Adipocyte (in vitro differentiated cells): ENCODE data around the gene DNASE1L3.
"Not testable (repeated sequence)": the region's sequence is repeated elsewhere in the genome, so short reads cannot be mapped to it uniquely, and the experiment has no call there.

Experiments used
- DNase-seq: peaks from one replicate; pipeline ENCODE4 v3.0.0-alpha.2; 2015; ENCODE audit warnings: low read depth
- H3K27me3 ChIP-seq: replicated peaks from 2 replicates; pipeline ENCODE4 v1.7.0; 2013; ENCODE audit warnings: mild to moderate bottlenecking, low read length, moderate library complexity; ENCODE audit not compliant: control insufficient read depth, insufficient read depth
- H3K36me3 ChIP-seq: 2 replicates; pipeline ENCODE4 v1.7.0; 2013; ENCODE audit warnings: low read length, mild to moderate bottlenecking, moderate library complexity; ENCODE audit not compliant: control insufficient read depth, insufficient read depth, severe bottlenecking
- H3K4me1 ChIP-seq: 2 replicates; pipeline ENCODE4 v1.7.0; 2013; ENCODE audit warnings: mild to moderate bottlenecking, low read length, moderate library complexity; ENCODE audit not compliant: control insufficient read depth, insufficient read depth
- H3K4me3 ChIP-seq: 2 replicates; pipeline ENCODE4 v1.7.0; 2013; ENCODE audit warnings: mild to moderate bottlenecking, low read length, moderate library complexity
- H3K9ac ChIP-seq: 2 replicates; pipeline ENCODE4 v1.7.0; 2013; ENCODE audit warnings: mild to moderate bottlenecking, low read length, moderate library complexity
- H3K9me3 ChIP-seq: 2 replicates; pipeline ENCODE4 v1.7.0; 2013; ENCODE audit warnings: mild to moderate bottlenecking, low read length, moderate library complexity; ENCODE audit not compliant: control insufficient read depth

Gene DNASE1L3

DNA sequence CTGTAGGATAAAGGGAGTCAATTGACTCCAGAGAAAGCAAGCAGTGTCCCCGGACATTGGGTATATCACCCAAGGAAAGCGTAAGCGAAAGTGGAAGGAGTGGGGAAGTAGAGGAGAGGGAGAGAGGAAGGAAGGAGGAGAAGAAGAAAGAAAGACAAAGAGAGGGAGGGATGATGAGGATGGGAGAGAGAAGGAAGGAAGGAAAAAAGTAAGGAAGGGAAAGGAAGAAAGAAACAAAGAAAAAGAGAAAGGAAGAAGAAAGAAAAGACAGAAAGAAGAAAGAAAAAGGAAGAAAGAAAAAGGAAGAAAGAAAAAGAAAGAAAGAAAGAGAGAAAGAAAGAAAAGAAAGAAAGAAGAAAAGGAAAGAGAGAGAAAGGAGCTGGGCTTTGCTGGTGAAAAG lies 839 bp downstream of the DNASE1L3 start:
- Histone ChIP-seq H3K4me3 (no peak overlapping the region), H3K36me3 (no peaks in the 10 kb centered on the region), H3K4me1 (peaks cover 27% of the 10 kb centered on the region), H3K9me3 (no peaks in the 10 kb centered on the region), H3K27me3 (no peaks in the 10 kb centered on the region), H3K9ac (no peak overlapping the region)
- DNase-seq = no peak

DNA sequence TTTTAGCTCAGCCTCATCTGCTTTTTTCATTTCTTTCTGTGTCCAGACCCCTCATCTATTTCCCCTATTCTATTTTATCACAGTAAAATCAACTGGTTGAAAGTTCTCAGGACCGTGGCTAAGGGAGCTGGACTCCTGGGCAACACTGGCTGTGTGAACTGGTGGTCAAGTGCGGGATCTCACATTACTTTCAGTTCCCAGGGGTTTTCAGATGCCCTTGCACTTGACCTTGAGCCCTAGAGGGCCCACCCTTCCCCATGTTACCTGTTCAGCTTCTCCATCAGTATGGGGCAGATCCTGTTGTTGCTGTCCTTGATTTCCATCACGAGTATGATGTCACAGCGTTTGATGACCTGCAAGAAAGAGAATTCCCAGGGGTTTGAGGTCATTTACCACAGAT lies 2.8 kb downstream of the DNASE1L3 start:
- Histone ChIP-seq H3K4me1 (peaks cover 23% of the 10 kb centered on the region), H3K4me3 (no peak overlapping the region), H3K27me3 (no peaks in the 10 kb centered on the region), H3K36me3 (no peaks in the 10 kb centered on the region), H3K9ac (no peak overlapping the region), H3K9me3 (no peaks in the 10 kb centered on the region)
- DNase-seq = no peak

DNA sequence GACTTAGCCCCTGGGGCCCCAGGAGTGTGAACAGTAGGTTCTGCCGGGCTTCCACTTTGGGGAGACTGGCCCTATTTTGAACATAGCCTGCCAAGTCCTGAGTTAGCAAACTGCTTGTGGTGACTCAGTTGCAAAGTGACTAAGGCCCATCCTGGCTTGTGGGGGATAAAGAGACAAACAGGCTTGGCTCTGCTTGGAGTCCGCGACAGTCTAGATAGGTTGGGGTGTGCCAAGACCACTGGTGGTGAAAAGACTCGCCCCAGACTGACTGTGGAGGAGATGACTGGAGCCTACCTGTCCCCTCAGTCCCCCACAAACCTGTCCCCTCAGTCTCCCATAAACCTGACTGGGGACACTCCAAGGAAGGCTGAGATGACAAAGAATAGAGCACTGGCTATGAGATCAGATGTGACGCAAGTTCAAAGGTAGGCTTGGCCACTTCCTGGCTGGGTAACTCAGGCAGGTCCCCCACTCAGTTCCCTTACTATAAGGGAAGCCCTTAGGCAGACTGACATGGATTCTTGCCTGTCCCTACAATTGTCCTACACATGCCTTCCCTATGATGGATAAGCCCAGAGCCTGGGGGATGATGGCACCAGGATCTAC lies 4.3 kb downstream of the DNASE1L3 start:
- no peak overlapping the region for H3K4me3 ChIP-seq
- H3K9me3 ChIP-seq = peaks cover 3% of the 10 kb centered on the region

DNA sequence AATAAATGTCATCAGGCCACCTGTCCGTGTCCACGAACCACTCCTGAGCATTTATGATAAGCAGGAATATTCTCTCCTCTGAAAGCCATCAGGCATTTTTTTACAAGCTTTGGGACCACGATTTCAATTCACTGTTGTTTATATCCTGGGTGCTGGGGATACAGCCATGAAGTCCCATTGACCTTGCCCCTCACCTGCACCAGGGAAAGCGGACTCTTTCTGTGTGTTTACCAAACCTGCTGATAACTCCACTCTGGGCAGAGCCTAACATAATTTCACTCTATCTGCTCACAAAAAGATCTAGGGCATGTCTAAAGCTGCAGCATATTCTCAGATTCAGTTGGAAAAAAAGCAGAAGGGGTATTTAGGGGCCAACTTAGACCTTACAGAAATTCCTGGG lies 4.8 kb downstream of the DNASE1L3 start:
- no peak for DNase-seq
- H3K9me3 ChIP-seq = peaks cover 4% of the 10 kb centered on the region
- H3K4me3 ChIP-seq = no peak overlapping the region
- H3K4me1 ChIP-seq = peaks cover 20% of the 10 kb centered on the region
- no peaks in the 10 kb centered on the region for H3K36me3 ChIP-seq
- H3K27me3 ChIP-seq = no peaks in the 10 kb centered on the region
- H3K9ac ChIP-seq = no peak overlapping the region

More for the DNA sequence above, 4.3 kb downstream of the DNASE1L3 start:
- Histone ChIP-seq H3K9ac (no peak overlapping the region), H3K4me1 (peaks cover 23% of the 10 kb centered on the region), H3K27me3 (no peaks in the 10 kb centered on the region), H3K36me3 (no peaks in the 10 kb centered on the region)
- DNase-seq = peak; percentile 44

DNA sequence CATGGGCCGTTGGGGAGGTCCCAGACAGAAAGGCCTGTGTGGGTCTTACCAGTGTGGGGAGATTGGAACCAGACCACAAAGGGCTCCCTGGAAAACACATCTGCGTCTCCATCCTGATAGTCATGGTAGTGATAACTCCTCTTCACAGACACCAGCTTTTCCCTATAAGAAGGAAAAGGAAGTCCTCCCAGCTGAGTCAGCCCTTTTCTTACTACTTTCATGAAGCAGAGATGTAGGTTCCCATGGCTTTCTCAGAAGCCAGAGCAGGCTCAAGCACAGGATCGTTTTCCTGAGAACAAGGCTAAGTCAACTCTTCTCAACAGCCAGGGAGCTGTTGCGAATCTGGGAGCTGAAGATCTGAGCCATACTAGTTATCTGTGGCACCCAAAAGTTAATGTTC lies 6.1 kb downstream of the DNASE1L3 start:
- Histone ChIP-seq H3K9me3 (peaks cover 4% of the 10 kb centered on the region), H3K27me3 (no peaks in the 10 kb centered on the region), H3K4me3 (no peak overlapping the region), H3K4me1 (peaks cover 12% of the 10 kb centered on the region), H3K9ac (no peak overlapping the region), H3K36me3 (no peaks in the 10 kb centered on the region)
- no peak for DNase-seq

DNA sequence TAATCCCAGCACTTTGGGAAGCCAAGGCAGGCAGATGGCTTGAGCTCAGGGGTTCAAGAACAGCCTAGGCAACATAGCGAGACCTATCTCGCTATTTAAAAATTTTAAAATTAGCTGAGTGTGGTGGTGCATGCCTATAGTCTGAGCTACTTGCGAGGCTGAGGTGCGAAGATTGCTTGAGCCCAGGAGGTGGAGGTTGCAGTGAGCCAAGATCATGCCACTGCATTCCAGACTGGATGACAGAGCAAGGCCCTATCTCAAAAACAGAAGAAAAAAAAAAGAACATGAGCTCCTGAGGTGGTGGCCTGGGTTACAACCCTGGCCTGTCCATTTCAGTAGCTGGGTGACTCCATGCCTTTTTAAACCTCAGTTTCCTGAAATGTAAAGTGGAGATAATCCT lies 7.2 kb downstream of the DNASE1L3 start:
- H3K9ac ChIP-seq = no peak overlapping the region

DNA sequence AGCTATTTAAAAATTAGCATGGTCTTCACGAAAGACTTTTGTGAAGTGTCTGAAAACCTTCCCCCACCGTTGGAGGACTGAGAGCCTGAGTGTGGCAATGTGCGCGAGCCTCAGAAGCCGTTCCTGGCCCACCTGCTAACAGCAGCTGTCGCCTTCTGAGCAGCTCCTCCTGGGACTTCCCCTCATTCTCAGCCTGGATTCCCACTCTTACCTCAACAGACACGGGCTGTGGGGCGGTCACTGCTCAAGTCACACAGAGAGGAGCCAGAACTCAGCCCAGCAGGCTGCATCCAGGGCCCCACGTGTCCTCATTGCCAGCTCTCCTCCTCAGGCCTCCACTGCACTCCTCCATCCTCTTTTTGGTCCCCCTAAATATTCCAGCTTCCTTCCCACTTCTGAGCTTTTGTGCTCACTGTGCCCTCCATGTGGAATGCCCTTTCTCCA lies 7.8 kb downstream of the DNASE1L3 start:
- no peak for DNase-seq
- no peak overlapping the region for H3K4me3 ChIP-seq
- H3K27me3 ChIP-seq = no peaks in the 10 kb centered on the region

More for the DNA sequence above, 7.2 kb downstream of the DNASE1L3 start:
- Histone ChIP-seq H3K9me3 (peaks cover 4% of the 10 kb centered on the region), H3K27me3 (no peaks in the 10 kb centered on the region), H3K36me3 (no peaks in the 10 kb centered on the region), H3K4me1 (peaks cover 17% of the 10 kb centered on the region), H3K4me3 (no peak overlapping the region)
- no peak for DNase-seq

DNA sequence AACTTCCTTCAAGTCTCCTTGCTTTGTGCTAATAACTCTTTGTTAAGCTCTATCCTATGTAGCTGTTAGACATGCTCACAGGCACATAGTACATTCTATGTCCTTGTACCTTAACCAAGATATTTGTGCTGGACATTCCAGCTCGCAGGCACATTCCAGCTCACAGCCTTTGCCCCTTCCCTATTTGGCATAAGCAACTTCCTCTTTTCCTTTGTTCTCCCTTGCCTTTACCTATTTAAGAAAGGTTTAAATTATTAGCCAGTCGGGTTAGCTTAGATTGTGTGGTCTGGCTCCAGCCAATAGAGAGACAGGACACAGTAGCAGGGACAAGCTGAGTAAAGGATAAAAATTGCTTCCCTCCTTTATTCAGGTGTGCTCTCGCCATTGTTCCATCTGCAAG lies 9.3 kb downstream of the DNASE1L3 start:
- not testable (repeated sequence) for DNase-seq, H3K9me3 ChIP-seq, H3K4me3 ChIP-seq, H3K9ac ChIP-seq, H3K27me3 ChIP-seq, H3K36me3 ChIP-seq
- H3K4me1 ChIP-seq = peaks cover 15% of the 10 kb centered on the region

More for the DNA sequence above, 7.8 kb downstream of the DNASE1L3 start:
- no peaks in the 10 kb centered on the region for H3K36me3 ChIP-seq
- H3K4me1 ChIP-seq = peaks cover 20% of the 10 kb centered on the region
- no peak overlapping the region for H3K9ac ChIP-seq
- H3K9me3 ChIP-seq = peaks cover 4% of the 10 kb centered on the region

DNA sequence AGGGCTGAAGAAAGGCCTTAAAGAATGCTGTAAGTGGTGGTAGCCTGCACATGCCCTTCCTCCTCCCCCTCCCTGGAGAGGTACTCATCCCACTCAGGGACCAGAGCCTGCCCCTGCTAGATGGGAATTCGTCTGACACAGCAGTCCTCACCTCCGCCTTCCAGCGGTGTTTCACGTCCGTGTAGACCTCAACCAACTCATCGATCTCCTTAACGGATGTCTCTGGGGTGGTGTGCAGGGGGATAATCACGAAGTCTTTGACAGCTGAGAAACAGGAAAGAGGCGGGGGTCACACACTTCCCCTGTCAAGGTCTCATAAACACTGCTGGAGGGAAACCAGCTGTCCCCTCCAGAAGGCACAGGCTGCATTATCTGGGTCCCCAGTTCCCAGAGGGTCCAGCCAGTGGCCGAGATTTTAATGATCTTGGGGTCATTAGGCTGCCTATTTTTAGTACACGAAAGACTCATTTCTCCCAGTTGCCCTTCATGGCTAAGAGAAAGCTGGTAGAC lies 9.9 kb downstream of the DNASE1L3 start:
- H3K36me3 ChIP-seq = no peaks in the 10 kb centered on the region
- no peak overlapping the region for H3K9ac ChIP-seq
- H3K4me3 ChIP-seq = no peak overlapping the region
- no peaks in the 10 kb centered on the region for H3K27me3 ChIP-seq
- H3K4me1 ChIP-seq = peaks cover 9% of the 10 kb centered on the region
- H3K9me3 ChIP-seq = peaks cover 4% of the 10 kb centered on the region
- DNase-seq = no peak

DNA sequence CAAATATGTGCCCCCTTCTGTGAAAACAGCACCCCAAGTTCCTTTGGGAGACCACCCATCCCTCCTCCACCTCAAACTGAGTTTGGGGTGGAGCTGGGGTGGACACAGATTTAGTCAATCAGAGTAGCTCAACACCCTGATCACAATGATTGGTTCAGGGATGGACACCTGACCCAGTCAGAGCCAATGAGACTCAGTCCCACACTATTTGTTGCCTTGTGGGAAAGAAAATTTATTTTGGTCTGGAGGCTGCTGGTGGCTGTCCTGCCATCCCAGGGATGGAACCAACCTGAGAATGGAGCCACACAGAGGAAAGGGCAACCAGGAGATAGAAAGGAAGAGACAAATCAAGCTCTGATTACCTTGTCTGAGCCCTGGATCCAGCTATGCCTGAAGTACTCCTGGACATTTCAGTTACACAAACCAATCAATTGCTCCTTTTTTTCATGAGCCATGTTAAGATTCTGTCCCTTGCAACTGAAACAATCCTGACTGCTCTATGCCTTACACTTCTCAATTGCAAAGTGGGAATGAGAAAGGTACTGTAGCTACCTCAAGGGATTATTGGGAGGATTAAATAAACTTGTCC lies 10.6 kb downstream of the DNASE1L3 start:
- Histone ChIP-seq H3K4me1 (peaks cover 7% of the 10 kb centered on the region), H3K36me3 (no peaks in the 10 kb centered on the region), H3K9me3 (peaks cover 4% of the 10 kb centered on the region), H3K4me3 (no peak overlapping the region), H3K9ac (no peak overlapping the region), H3K27me3 (no peaks in the 10 kb centered on the region)
- no peak for DNase-seq

DNA sequence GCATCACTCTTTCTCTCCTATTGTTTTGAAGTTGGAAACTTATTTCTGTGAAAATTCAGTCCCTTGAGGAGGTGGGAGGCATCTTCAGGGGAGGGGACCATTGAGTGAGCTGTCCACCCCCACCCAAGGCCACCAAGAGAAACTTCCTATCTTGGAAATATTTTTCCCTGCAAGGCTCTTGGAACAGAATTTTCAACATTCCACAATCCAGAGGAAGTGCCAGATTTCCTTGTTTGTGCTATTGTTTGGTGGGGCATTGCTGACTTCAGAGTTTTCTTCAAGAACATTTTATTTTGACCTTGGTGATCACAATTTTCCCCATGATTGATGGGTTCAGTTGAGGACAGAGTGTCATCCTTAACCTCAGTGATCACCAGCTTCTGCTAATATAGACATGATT lies 12.0 kb downstream of the DNASE1L3 start:
- peaks cover 4% of the 10 kb centered on the region for H3K9me3 ChIP-seq
- H3K4me3 ChIP-seq = no peak overlapping the region
- H3K4me1 ChIP-seq = peaks cover 7% of the 10 kb centered on the region
- H3K27me3 ChIP-seq = no peaks in the 10 kb centered on the region
- no peaks in the 10 kb centered on the region for H3K36me3 ChIP-seq
- no peak overlapping the region for H3K9ac ChIP-seq
- no peak for DNase-seq
